HPDE6-E6E7 (cell line): ENCODE data around the gene SMG5.

ENCODE experiments used
- DNase-seq: peaks from one replicate; pipeline ENCODE4 v3.0.0; 2011; ENCODE audit warnings: missing footprints; ENCODE audit errors: extremely low spot score

SMG5 gene

DNA sequence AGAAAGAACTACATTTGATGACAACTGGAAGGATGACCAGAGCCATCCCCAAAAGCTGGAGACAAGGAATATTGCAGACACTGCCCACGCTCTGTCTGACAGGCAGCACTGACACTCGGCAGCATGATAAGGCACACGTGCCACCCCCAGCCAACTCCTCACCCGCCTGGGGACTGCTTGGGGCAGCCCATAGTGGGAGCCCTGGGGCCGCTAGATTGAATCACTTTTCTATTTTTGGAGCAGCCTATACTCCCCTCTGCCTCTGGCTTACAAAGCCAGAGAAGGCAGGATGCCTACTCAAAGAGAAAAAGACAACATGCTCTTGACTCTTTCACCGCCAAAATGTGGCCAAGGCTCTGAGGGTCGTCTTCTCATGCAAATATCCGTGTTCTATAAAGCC lies 1.3 kb downstream of the SMG5 start:
- DNase-seq, result no peak

DNA sequence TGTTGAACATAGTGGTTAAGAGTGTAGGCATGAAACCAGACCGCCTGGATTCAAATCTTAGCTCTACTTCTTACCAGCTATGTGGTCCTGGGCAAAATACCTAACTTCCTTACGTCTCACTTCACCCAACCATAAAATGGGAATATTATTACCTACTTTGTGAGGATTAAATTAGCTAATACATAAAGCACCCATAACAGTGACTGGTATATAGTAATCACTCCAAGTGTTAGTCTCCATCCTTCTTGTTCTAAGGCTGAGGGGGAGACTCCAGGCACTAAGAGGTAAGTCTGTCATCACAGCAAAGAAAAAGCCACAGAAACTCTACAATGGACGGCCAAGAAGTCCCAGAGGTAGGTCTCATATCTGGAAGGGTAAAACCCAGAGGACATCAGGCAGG lies 2.8 kb downstream of the SMG5 start:
- DNase-seq, result no peak

DNA sequence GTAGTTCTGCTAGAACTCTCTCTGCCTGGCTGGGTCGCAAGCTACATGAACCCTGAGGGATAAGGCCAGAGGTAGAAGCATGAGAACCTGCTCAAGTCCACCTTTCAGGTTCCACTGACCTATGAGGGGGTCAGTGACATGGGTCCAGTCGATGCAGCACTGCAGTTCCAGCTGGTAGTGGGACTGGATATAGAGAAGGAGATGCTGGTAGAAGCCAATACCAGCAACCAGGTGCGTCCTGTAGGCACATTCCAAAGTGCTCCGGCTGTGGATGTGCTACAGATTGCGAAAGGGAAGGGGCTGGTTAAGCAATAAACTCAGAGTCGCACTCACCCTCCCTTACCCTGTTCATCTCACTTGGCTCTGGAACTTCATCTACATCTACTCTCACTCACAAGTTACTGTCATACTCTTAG lies 5.7 kb downstream of the SMG5 start:
- no peak for DNase-seq

DNA sequence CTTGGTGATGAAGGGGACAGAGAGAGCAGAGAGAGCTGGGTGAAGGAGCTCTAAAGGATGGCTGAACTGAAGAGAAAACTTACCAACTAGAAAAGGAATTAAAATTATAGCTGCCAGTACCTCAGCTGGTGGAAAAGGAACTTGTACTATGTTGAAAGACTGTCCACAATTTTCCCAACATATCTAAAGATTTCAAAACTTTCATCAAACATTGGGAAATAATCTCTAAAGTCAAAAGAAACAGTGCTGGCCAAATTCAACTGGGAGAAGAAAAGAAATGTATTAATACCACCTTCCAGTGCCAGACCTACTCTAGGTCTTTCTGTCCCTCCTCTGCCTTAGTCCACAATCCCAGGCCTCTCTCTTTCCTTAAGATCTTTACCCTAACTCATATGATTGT lies 6.1 kb downstream of the SMG5 start:
- no peak for DNase-seq

DNA sequence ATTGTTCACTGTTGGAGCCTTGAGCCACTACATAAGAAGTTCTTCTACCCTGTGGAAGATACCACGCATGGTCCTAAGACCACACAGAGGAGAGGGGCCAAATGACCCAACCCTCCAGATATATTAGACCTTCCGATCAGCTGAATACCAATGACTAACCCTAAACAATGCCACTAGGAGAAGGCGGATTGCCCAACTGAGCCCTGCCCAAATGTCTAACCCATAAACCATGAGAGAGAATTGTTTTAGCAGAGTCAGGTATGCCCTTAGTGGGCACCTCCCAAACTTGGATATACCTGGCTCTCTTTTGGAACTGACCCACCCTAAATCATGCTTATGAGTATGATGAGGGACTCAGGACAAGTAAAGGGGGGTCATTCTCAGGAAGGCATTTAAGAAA lies 12.3 kb downstream of the SMG5 start:
- DNase-seq, result no peak

DNA sequence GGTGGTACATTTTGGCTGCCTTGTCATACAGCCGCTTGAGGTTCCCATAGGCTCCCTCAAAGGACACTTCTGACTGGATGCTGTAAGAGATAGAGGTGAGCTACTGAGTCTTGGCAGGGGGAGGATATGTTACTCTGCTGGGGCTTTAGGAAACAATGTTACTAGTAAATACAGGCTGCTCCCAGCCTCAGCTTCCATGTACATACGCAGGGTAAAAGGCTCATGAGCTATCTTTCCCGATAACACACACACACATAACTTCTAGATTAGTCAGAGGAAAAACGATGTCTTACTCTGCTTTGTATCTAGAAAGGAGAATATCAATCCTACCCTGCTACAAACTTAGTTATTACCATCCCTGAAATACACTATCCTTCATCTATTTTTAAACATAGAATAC lies 14.3 kb downstream of the SMG5 start:
- DNase-seq, result no peak

DNA sequence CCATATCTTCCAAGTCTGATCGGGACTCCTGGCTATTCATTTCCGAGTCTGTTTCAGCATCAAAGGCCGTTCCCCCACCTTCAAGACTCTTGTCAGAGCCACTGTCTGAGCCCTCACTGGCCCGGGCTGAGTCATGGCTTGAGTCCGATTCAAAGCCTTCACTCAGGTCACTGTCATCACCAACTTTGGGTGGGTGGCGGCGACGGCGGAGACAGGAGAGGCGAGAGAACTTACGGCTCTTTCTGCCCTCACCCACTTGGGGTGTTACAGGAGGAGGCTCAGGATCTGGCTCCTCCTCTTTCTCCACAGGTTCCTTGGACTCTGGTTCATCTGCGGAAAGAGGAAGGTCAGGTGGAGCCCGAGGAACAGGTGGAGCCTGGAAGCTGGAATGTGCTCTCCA lies 16.6 kb downstream of the SMG5 start:
- no peak for DNase-seq

DNA sequence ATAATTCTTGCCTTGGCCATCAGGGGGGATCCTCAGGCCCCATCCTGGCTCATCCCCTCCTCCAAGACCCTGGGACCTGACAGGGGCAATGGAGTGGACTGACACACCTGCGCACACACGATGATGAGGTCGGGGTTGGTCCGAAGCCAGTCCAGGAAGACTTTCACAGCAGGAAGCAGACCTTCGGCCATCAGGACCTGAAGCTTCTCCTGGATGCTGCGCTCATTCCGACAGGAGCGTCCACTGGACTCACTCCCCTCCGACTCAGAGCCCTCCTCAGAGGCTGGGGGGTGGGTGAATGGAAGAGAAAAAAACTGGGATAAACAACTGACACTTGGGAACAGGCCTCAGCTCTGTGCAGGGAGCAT lies 19.4 kb downstream of the SMG5 start:
- DNase-seq, result no peak

DNA sequence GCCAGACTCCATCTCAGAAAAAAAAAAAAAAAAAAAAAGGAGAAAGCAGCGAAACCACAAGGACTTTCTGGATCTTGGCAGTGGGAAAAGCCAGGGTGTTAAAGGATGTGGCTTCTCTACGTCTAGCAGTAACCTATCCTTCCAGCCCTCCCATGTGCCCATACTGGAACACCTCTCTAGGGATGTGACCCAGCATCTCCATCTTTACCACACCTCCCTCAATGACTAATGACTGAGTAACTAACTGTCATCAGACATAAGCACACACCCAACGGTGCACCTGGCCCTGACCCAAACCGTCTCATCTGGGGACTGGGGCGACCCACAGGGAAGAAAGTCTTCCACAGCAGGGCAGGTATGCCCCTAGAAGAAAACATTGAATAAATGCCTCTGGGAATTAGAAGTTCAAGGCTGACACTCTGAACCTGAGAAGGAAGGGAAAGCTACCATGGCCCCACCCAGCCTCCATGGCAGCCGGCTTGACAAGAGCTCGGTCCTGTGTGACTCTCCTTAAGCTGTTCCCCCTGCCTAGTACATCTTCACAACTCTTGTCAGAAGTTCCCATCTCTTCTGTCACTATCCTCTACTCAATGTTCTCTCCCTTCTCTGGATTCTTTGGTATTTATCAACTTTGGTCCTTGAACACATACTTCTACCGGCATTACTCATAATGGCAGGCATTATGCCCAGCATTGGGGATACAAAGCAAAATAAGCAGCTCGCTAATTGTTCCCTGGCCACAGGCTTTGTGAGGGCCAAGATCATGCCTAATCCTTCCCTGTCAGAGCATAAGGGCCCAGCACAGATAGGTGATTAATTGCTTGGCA lies 20.0 kb downstream of the SMG5 start:
- DNase-seq, result peak; percentile 91

DNA sequence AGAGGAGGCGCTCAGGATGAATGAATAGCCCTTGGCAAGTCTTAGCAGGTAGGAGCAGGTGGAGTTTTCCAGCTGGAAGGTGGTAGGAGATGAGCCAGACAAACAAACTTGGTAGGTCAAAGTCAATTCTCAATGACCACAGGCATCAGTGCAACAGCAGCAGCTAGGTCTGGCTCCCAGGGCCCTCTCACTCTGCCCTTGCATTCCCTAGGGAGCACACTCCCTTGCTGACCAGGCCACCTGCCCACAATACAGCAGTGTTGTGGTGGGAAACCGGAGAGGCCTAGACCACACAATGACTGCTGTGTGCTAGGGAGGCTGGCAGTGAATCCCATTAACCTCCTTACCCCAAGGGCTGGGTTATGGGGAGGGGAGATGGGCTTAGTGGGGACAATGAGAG lies 21.7 kb downstream of the SMG5 start:
- DNase-seq, result no peak

DNA sequence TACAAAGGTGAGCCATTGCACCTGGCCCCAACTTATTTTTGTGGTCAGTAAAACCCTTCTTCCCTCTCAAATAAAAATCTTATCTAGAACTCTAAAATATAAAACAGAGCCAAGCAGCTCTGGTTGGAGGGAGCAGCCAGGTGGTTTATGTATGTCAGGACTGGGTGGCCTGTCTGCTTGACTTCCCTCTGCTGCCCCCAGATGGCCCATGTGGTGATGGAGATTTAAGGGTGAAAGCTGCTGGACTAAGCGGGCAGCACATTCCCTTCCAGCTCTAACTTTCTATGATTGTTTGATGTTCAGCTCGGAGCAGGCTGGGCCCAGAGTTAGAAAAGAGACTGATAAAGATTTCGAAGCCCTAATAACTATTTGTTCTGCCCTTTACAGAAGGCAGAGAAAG lies 22.8 kb downstream of the SMG5 start:
- DNase-seq, result no peak

DNA sequence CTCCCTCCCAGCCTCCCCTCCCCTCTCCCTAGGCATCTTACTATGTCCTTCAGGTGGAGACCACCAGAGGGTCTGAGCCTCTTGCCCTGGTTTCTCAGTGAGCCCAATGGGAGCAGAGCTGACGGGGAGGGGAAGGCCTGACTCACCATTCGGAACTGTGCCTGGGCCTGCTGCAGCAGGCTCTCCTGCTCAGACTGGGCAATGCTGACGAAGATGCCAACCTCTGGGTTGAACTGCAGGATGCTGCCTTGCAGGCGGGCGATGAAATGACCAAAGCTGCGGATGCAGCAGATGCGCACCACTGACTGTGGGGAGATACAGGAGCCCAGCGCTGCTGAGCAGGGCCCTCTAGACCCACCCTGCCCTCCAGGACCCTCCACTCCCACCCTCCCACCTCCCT lies 23.8 kb downstream of the SMG5 start:
- DNase-seq, result no peak

DNA sequence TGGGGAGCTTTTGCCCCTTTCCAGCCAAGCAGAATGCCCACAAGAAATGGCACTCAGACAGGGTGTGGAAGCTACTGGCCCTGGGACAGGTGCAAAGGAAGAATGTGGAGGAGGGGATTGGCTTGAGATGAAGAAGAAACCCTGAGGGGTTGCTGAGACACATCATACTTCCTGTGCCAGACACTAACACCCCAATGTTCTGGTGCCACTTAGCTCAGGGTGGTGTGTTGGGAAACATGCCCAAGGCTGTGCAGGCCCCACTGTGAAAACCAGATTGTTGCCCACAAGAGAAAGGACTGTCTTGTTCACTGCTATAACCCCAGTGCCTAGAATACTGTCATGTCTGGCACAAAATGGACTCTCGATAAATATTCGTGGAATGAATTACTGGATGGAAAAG lies 24.9 kb downstream of the SMG5 start:
- no peak for DNase-seq

DNA sequence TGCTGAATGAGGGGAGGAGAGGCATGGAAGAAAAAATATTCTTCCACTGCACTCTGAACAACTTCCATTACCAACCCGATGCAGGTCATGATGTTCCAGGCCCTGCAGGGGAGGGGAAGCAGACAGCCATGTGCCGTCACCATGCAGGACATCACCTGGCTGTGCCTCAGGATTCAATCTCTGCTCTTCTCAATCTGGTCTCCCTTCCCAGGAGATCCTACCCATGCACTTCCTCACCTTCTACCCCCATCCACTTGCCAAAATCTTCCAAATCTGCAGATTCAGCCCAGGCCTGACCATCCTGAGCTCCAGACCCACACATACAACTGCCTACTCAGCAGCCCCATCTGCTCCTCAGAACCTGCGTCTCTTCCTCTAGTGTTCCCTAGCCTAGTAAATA lies 29.0 kb downstream of the SMG5 start:
- no peak for DNase-seq

DNA sequence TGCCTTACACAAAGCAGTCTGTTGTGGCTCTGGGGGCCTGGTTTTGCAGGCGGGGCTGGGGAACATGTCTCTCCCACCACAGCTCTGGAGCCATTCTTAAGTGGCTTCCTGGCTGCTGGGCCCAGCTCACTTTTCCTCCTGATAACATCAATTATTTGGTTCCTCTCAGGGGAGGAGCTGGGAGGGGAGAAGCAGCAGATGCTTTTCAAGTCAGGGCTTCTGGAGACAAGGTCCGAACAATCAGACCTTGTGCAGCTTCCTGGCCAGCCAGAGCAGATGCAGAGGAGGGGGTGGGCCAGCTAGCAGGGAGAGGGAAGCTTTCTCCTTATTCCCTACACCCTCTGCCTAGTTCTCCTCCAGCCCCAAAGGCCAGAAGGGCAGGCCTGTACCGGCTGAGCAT lies 31.1 kb downstream of the SMG5 start:
- DNase-seq, result no peak

DNA sequence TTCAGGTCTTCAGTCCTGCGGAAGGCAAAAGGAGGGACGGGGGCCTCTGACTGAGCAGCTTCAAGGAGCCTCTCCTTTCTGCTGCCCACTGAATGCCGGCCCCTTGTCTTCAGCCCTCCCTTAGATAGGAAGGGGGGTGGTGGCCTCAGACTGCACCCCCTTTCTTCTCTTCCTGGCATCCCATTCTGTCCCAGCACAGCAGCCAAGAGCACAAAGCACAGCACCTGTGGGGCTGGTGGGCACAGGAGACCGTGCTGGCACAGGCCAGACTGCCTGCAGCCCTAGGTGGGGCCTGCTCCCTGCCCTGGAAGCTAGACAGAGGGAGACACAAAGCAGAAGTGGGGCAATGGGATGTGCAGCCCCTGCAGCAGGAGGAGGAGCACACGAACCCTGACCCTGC lies 33.0 kb downstream of the SMG5 start:
- no peak for DNase-seq

DNA sequence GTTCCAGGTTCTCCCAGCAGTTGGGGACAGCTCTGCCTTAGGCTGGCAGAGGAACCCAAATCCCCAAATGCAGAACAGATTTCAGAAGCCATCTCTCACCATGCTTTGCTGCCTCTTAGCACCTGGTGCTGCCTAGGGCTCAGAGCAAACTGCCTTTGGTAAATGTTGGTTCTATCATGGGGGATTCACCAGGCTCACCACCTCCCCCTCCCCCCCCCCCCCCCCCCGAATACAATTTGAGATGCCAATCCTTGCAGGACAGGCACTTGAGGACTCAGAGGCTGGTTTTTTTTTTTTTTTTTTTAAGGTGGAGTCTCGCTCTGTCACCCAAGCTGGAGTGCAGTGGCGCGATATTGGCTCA lies 34.3 kb downstream of the SMG5 start:
- DNase-seq, result no peak

DNA sequence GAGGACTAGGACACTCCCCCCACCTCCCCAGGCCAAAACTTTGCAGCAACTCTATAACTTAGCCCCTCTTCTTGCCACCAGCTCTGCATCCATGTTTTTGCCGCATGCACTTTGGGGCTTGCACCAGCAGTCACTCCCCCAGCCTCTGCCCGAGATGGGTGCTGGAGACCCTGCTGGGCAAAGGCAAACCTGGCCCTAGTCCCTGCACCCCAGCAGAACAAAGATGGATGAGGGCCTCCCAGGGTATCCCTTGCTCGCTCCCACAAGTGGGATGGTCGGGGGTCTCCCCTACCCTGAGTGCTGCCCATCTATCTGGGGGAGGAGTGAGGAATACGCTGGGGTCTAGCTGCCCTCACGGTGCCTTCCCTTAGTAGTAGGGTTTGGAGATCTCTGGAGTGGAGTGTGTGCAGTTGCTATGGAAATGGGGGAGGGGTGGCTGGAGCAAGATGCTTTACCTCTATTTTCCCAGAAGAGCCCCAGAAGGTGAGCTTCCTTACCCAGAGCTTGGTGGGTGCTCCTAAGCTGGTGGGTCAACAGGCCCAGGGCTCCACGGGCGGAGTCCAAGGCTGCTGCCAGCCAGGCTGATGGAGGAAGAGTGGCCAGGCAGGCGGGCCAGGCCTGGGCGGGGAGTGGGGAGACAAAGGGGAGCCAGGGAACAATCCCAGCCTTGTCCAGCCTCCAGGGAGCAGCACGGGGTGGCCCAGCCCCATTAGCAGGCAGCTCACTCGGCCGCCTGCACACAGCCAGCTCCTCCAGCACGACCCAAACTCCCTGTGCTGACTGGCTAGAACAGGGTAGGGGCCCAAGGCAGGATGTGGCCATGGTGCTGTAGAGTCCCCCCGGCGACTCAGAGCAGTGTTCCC lies 34.9 kb downstream of the SMG5 start, which contains the start of gene PAQR6:
PAQR6 (minus strand) TSS at position 597 of the 863 bp plus-strand sequence. CDS start 1,325 bp downstream, outside the sequence.
- no peak for DNase-seq

DNA sequence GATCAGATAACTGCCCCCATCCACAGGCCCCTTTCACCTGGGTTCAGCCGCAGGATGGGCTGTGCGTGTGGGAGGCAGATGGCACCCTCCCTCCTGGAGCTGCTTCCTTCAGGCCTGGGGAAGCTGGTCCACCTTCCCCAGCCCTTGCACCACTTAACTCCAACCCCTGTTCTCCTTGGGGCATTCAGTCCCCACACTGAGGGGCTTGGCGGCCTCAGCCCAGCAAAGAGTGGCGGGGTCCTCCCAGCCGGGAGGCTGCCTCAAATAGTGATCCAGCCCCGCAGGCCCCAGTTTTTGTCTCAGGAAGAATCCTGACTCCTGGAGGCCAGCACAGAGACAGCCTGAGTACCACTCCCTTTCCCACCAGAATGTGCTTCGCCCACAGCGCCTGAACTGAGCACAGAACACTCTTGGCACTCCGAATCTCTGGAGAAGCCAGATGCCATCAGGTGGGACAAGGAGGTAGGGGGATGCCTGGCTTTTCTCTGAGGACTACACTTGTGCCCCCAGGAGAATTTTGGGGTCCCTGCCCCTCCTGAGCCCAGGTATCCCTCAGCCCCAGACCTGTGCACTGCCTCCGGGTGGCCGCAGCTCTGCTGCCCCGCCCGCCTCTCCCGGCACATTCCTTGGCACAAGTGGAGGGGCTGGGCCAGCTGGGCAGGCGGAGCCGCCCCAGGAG lies 35.7 kb downstream of the SMG5 start:
- no peak for DNase-seq

DNA sequence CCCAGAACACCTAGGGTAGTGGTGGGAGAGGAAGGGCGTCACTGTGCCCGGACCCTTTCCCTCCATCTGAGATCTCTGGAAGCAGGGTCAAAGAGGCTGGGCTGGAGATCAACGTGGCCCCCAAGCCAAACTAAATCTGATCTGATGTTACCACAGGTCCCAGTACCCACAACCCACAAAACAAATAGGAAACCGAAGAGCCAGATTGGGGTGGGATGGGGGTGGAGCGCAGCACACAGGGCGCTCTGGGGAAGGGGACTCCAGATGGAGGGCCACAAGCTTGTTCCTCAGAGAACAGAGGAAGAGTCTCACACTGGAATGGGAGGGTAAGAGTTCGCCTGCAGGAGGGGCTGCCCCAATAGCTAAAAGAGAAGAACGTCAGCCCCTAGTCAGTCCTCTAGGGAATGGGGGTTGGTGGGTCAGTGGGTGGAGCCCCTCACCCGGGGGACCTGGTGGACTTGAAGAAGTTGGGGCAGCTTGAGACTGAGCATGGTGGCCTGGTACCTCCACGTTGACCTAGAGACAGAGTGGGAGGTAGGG lies 36.3 kb downstream of the SMG5 start:
- DNase-seq, result no peak

DNA sequence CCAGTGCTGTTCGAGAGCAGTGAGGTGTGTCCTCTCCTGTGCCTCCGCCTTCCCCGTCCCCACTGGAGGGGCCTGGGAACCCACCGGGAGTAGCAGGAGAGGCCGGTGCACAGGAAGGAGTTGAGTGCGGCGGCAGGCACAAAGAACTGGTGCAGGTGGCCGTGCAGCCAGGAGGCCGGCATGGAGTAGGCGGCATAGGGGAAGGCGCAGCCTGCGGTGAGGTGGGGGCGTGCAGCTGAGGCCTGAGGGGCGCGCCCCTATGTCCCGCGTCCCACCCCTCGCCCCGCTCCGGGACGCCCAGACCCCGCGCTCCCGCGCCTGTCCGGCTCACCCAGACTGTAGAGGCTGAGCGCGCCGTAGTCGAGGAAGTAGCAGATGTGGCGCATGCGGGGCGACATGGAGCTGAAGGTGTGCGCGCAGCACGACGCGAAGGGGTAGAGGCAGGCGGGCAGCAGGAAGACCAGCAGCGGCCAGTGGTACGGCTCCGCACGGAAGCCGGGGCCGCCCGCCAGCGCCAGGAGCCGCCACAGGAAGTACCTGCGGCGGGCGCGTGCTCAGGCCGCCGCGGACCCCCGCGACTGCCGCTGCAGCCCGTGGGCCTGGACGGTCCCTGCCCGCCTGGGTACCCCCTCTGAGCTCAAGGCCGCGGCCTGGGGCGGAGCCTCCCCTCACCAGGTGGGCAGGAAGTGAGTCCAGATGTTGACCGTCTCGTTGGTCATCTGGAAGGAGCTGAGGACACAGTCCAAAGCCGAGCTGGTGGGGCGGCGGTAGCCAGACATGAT lies 37.0 kb downstream of the SMG5 start:
- DNase-seq, result no peak

DNA sequence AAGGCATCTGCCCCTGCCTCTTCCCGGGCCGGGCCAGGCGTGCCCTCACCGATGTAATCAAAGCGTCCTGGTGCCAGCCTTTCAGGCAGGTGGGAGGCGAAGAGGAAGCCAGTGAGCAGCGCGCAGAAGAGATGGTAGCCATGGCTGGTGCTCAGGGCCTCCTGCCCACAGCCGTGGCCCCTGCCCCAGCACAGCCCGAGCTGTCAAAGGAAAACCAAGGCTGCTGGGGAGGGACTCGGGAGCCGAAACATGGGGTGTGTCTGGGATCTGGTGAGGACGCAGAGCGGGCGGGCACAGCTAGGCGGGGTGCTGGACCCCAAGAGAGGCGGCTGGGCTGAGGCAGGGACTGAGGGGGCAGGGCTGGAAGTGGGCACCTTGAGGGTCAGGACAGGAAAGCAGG lies 37.9 kb downstream of the SMG5 start:
- DNase-seq, result no peak
